GM10248 (cell line): ENCODE data around the gene PIP4K2A.
"Not testable (repeated sequence)": the region's sequence is repeated elsewhere in the genome, so short reads cannot be mapped to it uniquely, and the experiment has no call there.

ENCODE experiments used
- CTCF ChIA-PET: fragments of 300-600 bp; sonication (Branson Sonifier 250); formaldehyde crosslinking; extraction: SDS; loops from one replicate; lab custom pipeline; 2021; ENCODE audit warnings: antibody characterized with exemption; lab: Yijun Ruan, JAX
- POLR2A ChIA-PET: fragments of 350-650 bp; sonication (Branson Sonifier 250); formaldehyde crosslinking; extraction: SDS; loops from one replicate; lab custom pipeline; 2020; ENCODE audit warnings: antibody characterized with exemption; lab: Yijun Ruan, JAX
- DNase-seq: peaks from one replicate; pipeline ENCODE4 v3.0.0; 2012; ENCODE audit errors: extremely low spot score
- TF ChIP-seq, protein P1 (sequence below): IDR thresholded peaks from 2 replicates; pipeline ENCODE4 v1.5.1; 2012; ENCODE audit warnings: mild to moderate bottlenecking, low read depth; ENCODE audit errors: extremely low read depth, missing control alignments, control extremely low read depth

PIP4K2A gene

DNA sequence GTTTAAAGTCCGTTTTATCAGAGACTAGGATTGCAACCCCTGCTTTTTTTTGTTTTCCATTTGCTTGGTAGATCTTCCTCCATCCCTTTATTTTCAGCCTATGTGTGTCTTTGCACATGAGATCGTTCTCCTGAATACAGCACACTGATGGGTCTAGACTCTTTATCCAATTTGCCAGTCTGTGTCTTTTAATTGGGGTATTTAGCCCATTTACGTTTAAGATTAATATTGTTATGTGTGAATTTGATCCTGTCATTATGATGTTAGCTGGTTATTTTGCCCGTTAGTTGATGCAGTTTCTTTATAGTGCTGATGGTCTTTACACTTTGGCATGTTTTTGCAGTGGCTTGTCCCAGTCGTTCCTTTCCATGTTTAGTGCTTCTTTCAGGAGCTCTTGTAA is 202.4 kb downstream of the PIP4K2A start:
- POLR2A ChIA-PET, CTCF ChIA-PET, DNase-seq: not testable (repeated sequence)

GRCh38 chr10:22508214-22508613 is 206.2 kb downstream of the PIP4K2A start:
- DNase-seq, POLR2A ChIA-PET, CTCF ChIA-PET: not testable (repeated sequence)

DNA sequence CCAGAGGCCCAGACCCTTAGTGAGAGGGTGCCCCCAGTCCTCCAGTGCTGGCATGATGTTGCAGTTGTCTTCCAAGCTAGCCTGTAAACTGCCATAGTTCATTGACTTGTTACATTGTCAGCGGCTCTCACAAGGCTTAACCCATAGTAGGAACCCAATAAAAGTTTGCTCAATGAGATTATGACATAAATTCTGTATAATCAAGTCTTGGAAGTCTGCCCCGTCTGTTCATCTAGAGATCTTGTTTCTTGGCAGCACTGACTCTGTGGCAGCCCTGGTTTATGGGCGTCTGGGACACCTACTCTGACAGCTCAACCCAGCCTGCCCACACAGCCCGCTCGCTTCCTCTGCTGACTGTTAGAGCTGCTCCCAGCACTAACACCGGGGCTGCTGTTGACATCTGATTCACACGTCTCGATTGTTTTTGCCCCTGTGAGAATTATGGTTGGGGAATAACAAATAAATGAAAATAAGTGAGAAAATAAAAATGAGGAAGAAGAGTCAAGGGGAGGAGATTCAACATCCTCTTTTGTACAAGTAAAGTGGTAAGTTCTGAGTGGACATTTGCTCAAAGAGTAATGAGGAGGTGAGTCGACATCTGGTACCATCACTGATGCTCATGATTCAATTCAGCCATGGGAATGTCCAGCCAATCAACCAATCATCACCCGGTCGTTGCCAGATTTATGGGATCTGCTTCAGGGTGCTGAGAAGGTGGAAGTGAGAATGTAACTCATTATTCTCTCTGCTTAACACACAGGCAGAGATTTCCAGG is 208.3 kb downstream of the PIP4K2A start:
- TF ChIP-seq, protein P1, sequence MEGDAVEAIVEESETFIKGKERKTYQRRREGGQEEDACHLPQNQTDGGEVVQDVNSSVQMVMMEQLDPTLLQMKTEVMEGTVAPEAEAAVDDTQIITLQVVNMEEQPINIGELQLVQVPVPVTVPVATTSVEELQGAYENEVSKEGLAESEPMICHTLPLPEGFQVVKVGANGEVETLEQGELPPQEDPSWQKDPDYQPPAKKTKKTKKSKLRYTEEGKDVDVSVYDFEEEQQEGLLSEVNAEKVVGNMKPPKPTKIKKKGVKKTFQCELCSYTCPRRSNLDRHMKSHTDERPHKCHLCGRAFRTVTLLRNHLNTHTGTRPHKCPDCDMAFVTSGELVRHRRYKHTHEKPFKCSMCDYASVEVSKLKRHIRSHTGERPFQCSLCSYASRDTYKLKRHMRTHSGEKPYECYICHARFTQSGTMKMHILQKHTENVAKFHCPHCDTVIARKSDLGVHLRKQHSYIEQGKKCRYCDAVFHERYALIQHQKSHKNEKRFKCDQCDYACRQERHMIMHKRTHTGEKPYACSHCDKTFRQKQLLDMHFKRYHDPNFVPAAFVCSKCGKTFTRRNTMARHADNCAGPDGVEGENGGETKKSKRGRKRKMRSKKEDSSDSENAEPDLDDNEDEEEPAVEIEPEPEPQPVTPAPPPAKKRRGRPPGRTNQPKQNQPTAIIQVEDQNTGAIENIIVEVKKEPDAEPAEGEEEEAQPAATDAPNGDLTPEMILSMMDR: no peak
- CTCF ChIA-PET: no interaction called here
- peak; percentile 28 for DNase-seq
- POLR2A ChIA-PET: no interaction called here

DNA sequence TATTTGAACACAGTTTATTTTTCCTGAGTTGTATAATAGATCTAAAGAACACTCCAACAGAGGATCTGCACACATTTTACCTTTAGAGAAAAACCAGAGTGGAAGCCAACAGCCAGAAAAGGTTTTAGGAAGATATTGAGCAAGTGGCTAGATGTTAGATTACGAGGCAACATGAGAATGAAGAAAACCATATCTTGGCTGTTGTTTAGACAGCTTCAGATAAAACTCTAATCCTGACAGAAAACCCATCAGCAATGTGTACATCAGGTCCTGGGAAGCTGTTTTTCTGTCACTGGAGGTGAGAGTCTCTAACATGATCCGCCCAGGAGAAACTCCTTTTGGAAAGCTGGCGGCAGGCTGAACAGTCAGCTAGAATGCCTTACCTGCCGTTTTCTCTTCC is 209.6 kb downstream of the PIP4K2A start:
- TF ChIP-seq, protein P1: no peak
- ChIA-PET CTCF (interaction anchor here (1.3 kb wide), 1 partner anchor 11 kb away, joined by 3 read pairs; no protein-coding TSS in a partner anchor), POLR2A (interaction anchor here (0.6 kb wide), 1 partner anchor 979 kb away, joined by 3 read pairs; no protein-coding TSS in a partner anchor)
- DNase-seq: no peak

DNA sequence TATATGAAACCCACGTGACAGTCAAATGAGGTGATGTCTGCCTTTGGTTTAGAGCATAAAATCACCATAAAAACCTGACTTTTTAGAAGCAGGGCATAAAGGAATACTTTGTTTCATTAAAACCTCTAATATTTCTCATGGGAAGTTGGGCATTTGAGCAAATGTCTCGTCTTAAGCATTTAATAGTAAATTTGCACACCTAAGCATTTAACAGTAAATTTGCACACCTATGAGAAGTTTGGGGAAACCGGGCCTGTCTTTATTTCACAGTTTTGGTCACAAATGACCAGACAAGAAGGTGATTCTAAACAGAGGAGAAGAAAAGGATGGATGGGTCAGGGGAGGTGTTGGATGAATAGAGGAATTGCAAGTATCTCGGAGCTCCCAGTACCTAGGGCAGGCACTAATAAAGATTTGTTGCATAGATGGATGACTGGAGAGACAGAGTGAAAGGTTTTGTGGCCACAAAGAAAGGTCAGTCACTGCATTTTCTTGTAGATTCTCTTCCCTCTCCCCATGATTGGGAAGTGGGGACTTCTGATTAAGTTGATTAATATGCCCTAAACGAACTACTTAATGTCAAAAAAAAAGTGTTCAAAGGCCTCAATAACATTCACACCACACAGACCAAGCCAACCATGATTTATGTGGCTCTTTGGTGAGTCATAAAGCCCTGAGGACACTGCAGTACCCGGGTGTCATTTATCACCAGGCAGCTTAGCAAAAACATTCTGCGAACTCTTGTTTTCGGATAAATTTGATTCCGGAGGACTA is 210.9 kb downstream of the PIP4K2A start:
- no peak for DNase-seq

DNA sequence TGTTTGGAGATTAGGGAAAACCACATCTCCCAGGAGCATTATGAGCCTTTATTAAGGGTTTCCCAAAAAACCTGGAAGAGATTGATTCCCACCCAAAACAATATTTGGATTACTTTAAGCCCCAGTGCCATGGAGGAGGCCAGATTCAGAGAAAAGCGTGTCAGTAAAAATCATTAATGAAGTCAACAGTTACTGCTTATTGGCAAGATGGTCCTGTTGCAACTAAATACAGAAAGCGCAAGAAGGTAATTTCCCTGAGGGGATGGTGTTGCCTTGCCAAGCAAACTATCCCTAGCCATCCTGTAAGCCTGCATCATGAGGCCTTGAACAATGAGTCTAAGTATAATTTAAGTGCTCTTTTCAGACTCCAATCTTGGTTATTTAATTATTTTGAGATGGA is 212.5 kb downstream of the PIP4K2A start:
- no peak for DNase-seq
- POLR2A ChIA-PET: no interaction called here
- TF ChIP-seq, protein P1: no peak
- CTCF ChIA-PET: no interaction called here

More for the DNA sequence above, 210.9 kb downstream of the PIP4K2A start:
- POLR2A ChIA-PET: no interaction called here
- TF ChIP-seq, protein P1: no peak
- CTCF ChIA-PET: no interaction called here

GRCh38 chr10:22501413-22501812 is 213.0 kb downstream of the PIP4K2A start:
- DNase-seq: no peak
- TF ChIP-seq, protein P1: no peak
- POLR2A ChIA-PET: no interaction called here
- CTCF ChIA-PET: interaction anchor here (1.0 to 1.8 kb wide), 4 partner anchors 14 to 52 kb away, joined by 3 to 6 read pairs (median 4); no protein-coding TSS in a partner anchor
